Sigmoid colon (tissue), 4 donors: ENCODE data around the gene IFITM2.

Experiments
- EP300 ChIP-seq, 4 donors: sonication (generic); formaldehyde crosslinking; IDR thresholded peaks; one replicate each; pipeline ENCODE4 v1.6.1; 2017; ENCODE audit warnings: antibody characterized with exemption in 4 of 4
- POLR2A ChIP-seq, 2 donors: fragments of 450-650 bp; IDR thresholded peaks; one replicate each; pipeline ENCODE4 v1.6.1; 2016; ENCODE audit warnings: antibody characterized with exemption in 2 of 2, mild to moderate bottlenecking in 2 of 2, moderate library complexity in 2 of 2
- POLR2AphosphoS5 ChIP-seq, 4 donors: sonication (generic); formaldehyde crosslinking; IDR thresholded peaks; one replicate each; pipeline ENCODE4 v1.6.1; 2017; ENCODE audit warnings: antibody characterized with exemption in 4 of 4
- TF ChIP-seq, protein P1 (sequence below), 4 experiments: fragments of 450-650 bp in 3 of 4; fragments of 200-600 bp in 1 of 4; IDR thresholded peaks; one replicate each; pipeline ENCODE4 v1.5.1; 2016 to 2019; ENCODE audit warnings: antibody characterized with exemption in 4 of 4, mild to moderate bottlenecking in 3 of 4, moderate library complexity in 2 of 4

DNA sequence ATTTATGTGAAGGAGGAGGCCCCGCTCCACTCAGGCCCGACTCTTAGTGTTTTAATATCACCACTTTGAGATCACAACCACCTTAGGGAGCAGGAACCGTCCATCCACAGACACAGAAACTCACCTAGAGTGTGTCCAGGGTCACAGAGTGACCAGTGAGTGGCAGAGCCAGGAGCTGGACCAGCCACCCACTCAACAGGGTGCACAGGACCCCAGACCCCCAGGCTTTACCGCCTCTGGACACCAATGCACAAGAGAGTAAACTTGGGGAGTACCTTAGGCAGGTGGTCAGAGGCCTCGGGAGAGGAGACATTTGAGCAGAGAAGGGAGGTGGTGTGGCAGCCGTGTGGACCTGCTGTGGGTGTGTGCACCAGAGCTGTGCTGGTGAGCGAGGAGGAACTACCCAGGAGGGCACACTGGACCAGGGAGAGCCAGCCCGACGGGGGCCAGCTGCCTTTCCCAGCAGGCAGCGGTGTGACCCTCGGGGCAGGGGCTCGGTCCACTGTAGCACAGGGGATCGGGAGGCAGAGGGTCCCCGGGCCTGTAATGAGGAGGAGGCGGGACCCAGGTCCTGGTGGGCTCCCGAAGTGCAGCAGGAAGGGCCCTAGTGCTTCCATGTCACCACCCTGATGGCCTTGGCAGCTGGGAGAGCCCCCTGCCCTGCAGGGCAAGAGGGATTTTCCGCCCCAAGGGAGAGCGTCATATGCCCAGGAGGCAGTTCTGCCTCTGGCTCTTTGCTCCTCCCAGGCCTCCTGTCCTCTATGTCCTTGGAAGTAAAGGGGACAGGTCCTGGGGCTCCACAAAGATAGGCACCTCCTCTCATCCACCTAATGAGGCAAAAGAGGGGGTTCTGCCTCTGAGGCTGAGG lies 36.9 kb upstream of the IFITM2 start:
- TF ChIP-seq EP300 (IDR thresholded peaks at IDR 0.05) (no peak), POLR2AphosphoS5 (IDR thresholded peaks at IDR 0.05) (no peak), POLR2A (IDR thresholded peaks at IDR 0.05) (no peak)
- TF ChIP-seq, protein P1, sequence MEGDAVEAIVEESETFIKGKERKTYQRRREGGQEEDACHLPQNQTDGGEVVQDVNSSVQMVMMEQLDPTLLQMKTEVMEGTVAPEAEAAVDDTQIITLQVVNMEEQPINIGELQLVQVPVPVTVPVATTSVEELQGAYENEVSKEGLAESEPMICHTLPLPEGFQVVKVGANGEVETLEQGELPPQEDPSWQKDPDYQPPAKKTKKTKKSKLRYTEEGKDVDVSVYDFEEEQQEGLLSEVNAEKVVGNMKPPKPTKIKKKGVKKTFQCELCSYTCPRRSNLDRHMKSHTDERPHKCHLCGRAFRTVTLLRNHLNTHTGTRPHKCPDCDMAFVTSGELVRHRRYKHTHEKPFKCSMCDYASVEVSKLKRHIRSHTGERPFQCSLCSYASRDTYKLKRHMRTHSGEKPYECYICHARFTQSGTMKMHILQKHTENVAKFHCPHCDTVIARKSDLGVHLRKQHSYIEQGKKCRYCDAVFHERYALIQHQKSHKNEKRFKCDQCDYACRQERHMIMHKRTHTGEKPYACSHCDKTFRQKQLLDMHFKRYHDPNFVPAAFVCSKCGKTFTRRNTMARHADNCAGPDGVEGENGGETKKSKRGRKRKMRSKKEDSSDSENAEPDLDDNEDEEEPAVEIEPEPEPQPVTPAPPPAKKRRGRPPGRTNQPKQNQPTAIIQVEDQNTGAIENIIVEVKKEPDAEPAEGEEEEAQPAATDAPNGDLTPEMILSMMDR (IDR thresholded peaks at IDR 0.05) = no peak
